HG03039 (cell line): ENCODE measurements around the gene EBF4.

Source experiments
- ATAC-seq: cut with Tn5 transposase; IDR thresholded peaks from one replicate; pipeline ENCODE4 v1.9.1; 2021; ENCODE audit warnings: mild to moderate bottlenecking, moderate library complexity; ENCODE audit not compliant: unreplicated experiment

The EBF4 gene

DNA sequence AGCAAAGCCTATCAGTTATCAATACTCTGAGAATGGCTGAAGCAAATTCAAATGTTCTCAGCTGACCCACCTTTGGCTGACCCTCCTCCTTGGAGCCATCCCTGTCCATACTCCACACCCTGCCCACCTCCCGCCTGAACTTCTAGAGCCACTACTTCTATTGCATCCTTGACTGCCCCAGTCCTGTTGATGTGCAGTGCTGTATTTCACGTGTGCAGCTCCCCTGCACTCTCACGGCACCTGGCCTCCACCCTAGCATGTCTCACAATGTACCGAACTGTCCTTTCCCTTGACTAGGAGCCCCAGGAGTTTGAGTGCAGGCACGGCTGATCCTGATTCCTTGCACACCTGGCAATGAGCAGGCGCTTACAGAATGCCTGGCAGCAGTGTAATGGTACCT lies 100.9 kb downstream of the EBF4 start:
- ATAC-seq = no peak

DNA sequence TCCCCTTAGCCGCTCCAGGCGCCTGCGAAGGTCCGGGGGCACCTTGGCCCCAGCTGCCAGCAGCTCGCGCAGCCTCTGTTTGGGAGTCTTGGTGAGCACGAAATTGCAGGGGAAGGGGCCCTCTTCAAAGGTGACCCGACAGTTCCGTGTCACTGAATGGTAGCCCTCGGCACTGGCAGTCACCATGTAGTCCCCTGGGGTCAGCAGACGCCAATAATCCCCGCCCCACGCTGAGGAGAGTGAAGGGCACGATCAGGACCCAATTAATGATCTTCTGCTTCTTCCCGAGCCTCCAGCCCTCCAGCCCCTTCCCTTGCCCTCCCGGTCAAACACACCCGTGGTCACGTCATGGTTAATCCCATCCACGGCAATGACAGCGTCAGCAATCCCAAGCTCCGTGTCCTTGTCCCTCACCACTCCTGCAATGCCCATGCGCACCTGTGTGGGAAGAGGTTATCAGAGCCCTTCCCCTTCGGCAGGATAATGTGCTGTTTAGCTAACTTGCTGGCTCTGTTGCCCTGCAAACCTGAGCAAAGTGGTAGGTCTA lies 101.7 kb downstream of the EBF4 start:
- ATAC-seq = no peak

DNA sequence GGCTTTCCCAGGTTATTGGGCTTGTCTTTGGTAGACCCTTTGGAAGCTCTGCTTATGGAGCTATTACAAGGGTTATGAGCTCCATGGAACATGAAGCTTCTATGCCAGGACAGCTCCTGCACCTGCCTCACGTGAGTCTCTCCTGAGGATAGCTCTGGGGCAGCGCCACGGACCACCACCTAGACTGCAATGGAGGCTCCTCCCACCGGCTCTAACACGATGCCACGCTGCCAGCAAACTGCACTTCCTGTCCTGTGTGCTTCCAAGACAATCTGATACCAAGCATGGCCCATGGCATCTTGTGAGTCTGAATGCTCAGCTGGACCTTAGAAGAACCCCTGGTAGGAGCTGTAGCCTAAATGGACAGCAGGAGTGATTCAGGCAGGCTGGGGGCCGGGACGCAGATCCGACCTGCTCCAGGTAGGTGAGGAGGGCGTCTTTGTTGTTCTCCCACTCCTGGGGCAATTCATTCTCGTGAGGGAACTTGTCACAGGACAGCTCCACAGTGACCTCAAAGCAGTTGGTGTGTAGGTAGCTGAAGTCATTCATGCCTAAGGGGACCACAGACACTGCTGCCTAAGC lies 102.4 kb downstream of the EBF4 start:
- ATAC-seq = no peak

DNA sequence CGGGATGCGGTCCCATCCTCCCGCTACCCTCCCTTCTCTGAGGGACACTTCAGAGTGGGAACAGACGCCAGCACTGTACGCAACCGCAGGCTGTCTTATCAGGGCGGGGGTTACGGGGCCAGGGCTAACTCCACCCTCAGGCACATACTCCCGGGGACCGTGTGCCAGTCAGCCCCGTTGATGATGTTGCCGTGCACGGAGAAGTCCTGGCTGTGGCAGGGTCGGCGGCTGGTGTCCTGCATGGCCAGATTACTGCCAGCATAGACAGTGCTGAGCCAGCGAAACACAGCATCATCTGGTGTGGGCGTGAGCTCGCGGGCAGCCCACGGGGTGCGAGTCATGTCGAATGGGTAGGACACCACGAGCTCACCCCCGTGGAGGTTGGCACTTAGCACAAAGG lies 102.9 kb downstream of the EBF4 start:
- no peak for ATAC-seq

DNA sequence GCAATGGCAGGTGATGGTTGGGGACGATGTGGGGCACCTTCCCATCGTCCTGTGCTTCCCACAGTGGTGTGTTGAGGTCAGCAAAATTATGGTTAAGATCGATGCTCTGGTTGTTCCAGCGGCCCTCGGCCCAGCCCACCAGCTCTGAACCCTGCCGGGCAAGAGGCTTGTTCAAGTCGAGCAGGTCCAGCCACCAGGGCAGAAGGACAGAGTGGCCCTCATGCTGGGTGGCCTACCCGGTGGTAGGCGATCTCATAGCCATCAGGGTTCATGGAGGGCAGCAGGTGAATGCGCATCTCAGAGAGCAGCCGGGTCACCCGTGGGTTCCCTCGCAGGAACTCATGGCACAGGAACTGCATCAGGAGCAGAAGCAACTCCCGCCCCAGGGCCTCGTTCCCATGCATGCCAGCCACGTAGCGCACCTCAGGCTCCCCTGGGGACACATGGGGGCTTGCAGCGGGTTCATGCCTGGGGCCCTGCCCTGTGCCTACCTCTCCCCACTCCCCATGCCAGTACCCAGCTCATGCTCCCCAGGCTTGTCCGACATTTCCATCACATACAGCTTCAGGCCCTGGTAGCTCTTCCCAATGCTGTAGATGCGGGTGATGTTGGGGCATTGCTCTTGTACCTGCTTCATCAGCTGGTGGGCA lies 103.6 kb downstream of the EBF4 start:
- no peak for ATAC-seq

DNA sequence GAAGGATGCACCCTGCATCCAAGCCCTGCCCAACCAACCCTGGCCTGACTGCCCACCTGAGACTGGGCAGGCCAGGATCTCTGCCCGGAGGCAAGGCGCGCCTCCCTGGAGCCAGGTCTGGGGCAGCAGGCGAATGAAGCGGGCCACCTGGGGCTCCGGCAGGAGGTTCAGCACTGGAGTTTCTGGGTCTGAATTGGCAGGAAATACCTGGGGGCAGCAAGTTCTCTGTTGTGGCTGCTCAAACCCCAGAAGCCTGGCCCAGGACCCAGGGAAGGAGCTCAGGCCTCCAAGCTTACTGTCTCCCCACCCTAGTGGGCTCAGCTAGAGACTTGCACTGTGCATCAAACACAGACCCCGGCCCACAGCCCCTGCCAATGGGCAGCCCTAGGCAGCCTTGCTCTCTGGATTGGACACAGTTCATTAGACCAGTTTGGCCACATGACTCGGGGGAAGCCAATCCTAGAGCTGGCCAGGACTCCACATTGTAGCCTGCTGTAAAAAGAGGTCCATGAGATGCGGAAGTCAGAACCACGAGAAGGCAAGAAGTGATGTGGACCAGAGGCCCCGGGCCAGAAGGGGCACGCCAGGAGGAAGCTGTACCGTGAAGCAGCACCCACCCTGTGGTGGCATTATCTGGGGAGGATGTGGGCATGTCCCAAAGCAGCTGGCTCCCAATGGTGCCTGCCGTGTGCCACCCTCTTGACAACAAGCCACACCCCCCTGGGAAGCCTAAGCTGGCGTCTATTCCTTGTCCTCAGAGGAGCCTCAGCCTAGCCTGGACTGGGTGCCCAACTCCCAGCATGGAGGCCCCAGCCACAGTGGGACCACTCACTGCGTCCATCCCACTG lies 104.8 kb downstream of the EBF4 start:
- ATAC-seq = no peak

DNA sequence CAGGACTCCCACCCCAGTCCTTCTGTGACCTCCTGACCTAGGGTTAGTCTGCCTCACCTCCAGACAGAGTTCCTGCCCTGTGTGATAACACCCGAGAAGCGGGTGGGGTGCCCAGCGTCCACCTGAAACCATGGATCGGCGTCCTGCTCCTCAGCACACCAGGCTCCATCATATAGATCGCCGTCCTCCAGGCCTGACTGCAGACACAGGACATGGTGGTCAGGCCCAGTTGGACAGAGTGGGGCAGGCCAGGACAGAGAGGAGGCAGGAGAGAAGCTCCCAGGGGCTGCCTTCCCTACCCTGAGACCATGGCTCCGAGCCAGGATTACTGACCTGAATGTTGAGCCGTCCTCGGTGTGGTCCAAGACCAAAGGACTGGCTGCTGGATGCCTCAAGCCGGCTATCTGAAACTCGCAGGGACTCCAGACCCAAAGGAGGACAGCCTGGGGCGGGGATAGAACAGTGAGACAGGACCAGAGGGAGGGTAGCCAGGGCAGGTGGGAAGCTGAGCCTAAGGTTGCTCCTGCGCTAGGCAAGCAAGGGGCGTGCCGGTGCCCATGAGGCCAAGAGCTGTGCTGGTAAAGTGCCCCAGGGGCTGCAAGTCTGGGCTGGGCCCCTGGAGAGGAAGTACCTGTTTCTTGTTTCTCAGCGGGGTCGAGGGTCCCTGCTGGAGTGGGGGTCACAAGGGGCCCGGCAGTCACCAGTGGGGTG lies 105.7 kb downstream of the EBF4 start:
- no peak for ATAC-seq

DNA sequence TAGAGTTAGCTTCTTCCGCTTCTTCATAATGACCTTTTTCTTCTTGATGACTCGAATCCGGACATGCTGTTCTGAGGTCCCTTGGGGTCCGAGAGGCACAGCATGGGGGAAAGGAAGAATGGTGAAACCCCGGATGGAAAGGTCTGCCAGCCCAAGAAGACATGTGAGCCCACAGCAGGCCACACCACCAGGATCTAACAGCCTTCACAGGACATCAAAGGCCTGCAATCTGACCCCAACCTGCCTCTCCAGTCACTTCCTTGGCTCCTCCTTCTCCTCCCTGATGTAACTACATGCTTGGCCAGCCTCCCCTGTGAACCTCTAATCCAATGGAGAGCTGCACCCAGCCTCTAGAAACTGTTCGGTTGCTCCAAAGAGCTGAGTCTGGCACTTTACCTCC lies 106.2 kb downstream of the EBF4 start:
- no peak for ATAC-seq

DNA sequence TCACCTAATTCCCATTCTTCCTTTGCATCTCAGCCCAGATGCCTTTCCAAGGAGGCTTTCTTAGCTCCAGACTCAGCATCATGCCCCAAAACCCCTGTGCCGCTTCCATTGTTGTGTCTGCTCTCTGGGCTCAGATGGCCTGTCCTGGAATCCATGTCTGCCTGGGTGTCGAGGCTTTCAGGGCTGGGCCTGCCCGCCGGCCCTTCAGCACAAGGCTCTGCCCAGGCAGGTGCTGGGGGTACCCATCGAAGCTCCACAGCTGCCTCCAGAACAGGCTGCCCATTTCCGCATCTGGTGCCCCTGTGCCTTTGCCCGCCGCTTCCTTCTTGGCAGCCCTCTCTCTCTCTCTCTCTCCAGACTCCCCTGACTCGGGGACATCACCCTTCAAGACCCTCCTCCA lies 106.7 kb downstream of the EBF4 start:
- ATAC-seq = no peak

DNA sequence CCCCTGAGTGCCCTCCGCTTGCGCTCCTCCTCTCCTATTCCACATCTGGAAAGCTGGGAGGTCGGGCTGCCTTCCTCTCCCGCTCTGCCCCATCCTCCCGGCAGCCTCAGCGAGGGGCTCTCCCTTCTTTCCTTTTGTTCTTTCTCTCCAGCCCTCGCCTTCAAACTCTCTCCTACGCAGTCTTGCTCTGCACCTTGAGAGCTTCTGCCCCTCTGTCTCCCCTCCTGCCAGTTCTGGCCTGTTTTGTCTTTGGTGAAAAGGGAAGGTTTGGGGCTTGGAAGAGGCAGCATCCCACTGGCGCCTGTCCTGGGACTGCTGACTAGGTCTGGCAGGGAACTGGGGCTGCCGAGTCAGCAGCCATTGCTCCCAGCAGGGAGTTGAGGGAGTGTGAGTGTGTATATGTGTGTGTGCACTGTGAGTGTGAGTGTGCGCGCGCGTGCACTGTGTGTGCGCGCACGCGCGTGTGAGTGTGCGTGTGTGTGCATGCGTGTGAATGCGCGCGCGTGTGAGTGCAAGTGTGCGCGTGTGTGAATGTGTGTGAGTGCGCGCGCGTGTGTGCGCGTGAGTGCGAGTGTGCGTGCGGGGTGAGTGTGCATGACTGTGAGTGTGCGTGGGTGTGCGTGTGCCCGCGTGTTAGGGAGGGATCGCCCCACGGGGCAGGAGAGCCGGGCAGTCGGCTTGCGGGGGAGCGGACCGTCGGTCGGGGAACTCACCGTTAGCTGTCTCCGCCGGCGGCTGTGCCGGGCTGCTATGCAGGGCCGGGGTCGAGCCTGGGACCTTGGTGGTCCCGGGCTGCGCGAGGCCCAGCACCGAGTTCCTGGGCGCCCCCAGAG lies 107.3 kb downstream of the EBF4 start:
- no peak for ATAC-seq

DNA sequence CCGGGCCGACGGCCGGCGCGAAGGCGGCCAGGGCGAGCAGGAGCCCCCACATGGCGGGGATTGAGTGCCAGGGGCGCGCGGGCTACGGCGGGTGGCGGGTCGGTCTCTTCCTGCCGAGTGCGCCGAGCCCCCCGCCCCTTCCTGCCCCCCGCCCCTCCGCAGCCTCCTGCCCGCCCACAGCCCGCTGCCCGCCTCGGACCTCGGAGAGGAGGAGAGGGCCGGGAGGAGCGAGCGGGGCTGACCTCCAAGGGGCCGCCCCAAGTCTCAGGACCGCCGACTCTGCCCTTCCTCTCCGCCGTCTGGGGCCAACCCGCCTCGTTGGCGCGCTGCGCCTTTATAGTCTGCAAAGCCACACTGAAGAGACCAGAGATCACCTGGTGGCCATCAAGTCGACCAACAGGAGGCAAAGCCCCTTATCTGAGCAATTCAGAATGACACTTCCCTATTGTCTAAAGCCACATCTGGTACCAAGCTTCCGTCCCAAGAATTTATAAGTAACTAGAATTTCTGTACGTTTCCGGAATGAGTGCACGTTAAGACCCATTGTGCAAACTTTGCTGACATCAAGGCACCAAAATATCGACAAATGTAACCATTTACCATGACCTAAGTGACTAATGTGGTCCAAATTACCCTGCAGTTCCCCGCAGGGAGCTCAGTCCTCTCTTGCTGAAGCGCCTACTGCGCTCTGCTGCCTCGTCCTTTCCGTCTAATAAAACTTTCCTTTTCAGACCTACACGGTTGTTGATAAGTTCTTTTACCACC lies 108.1 kb downstream of the EBF4 start, which contains the start of gene CPXM1:
TSS of gene CPXM1 (minus strand) at position 107 of the 765 bp plus-strand sequence. CDS start at position 52, 55 bp downstream.
- ATAC-seq = no peak

DNA sequence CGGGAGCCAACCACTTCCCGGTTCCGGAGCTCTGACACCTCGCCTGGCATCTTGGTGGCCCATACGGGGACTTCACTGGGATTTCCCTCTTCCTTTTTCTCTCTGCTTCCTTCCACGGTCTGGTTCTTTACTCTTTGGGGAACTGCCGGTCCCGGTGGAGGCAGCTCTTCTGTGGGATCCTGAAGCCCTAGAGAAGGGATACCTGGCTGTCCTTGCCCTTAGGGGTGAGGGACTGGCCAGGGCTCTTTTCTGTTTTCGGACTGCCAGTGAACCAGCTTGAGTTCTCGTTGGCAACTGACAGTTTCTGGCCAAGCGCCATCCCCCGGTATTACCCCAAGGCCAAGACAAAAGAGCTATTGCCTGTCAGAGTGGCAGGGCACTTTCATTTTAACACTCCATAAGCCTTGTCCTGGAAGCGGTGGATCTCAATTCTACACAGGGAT lies 108.7 kb downstream of the EBF4 start:
- ATAC-seq = no peak

DNA sequence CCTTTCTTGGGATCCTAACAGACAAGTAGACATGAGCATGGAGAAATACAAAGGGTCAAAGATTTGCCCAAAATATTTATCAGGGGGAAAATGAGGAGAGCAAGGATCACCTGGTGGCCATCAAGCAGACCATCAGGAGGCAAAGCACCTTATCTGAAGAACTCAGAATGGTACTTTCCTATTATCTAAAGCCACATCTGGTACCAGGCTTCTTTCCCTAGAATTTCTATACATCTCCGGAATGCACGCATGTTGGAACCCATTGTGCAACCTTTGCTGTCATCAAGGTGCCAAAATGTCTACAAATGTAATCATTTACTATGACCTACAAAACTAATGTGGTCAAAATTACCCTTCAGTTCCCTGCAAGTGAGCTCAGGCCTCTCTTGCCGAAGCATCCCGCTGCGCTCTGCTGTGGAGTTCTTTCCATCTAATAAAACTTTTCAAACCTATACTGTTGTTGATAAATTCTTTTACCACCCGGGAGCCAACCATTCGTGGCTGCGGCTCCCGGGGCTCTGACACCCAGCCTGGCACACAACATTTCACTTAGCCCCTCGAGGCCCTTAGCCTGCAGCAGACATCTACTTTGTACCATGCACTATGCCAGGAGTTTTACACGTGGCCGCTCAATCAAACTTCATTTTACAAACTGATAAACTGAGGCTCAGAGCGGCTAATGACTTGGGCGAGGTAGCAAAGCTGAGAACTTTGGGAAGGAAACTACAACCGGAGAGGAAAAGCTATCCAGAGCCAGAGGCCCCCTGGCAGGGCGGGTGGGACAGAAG lies 111.7 kb downstream of the EBF4 start:
- no peak for ATAC-seq

DNA sequence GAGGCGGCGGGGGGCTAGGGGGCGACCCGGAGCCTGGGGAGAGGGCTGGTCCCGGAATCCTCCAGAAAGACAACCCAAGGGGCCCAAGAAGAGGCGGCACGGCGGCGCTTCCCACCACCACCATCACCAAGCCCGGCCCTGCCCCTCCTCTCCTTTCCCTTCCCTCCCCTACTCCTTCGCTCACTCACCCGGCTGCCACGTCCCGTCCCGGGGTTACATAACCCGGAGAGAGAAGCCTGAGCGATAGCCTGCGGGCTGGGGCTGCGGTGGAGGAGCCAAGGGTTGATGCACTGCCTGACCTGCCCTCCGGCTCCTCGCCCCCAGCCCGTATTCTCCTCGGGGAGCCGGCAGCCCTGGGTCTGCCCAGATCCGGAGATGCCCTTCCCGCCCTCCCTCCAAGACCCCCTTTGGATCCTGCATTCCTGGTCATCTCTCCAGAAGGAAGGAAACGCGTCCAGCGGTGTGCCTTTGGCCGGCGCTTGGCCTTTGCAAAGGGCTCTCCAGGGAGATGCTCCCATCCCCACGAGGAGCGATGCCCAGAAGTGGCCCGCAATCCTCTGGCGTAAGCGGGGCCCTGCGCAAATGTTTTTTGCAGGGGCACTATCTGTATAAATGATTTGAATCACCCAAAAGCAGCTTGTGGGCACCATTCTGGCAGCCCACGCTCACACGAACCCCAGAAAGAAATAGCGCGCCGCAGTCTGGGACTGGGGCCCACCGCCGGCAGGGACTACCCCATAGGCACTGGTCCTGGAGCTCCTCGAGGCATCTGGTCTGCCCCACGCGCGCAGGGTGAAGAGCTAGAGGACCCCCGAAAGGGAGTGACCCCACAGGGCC lies 112.5 kb downstream of the EBF4 start:
- no peak for ATAC-seq

DNA sequence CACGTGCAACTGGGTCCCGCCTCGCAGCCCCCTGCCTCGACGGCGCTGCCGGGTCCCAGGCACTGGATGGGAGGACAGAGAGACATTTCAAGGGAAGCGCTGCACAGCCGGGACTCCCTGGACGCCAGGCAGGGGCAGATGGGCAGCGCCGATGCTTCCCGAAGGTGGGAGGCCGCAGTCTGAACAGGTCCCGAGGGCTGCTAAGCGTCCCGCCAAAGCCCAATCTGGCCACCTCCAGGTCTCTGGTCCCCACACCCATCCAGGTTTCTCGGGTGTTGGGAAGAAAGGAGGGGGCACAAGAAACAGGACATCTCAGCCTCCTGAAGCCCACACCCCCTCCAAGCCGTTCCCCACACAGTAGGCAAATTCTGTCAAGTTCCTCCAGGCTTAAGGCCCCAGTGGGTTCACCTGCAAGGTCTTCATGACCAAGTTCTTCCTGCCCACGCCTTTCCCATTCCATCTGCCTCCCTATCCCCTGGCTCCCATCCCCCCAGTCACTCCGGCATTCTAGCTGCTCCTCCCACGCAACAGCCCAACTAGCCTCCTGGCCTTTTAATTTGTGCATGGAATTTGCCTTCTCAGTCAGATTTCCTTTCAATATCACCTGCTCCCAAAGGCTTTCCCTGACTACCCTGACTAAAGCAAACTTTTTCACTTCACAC lies 113.2 kb downstream of the EBF4 start:
- no peak for ATAC-seq

DNA sequence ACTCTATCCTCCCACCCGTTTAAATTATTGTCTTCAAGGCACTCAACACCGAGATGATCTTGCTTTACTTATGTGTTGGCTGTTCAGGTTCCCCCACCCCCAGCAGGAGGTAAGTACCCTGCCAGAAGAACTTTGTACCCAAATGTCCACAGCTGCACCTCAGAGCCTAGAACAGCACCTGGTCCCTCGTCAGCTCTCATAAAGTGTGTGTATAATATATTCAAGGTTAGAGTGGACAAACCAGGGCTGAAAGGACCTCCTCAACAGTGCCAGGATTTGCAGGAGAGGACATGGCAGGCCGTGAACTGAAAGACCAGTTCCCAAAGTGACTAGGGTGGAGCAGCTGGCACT lies 113.7 kb downstream of the EBF4 start:
- no peak for ATAC-seq

DNA sequence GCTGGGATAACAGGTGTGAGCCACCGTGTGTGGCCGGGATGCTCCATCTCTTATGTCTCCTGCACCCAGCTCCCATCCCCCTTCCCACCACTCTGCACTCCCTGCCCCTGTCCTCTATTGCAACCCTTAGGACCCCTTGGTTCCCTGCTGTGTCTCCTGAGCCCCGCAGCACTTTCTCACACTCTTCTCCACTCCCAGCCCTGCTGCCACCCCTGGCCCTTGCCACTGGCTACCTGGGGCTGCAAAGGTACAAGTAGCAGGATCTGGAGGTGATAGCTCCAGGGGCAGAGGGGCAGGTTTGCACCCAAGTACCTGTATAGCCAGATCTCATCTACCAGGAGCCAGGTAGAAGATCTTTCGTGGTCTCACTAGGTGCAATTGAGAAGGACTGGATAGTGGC lies 114.4 kb downstream of the EBF4 start:
- no peak for ATAC-seq
